ENCODE results near the gene RBP5.

RBP5 gene

DNA sequence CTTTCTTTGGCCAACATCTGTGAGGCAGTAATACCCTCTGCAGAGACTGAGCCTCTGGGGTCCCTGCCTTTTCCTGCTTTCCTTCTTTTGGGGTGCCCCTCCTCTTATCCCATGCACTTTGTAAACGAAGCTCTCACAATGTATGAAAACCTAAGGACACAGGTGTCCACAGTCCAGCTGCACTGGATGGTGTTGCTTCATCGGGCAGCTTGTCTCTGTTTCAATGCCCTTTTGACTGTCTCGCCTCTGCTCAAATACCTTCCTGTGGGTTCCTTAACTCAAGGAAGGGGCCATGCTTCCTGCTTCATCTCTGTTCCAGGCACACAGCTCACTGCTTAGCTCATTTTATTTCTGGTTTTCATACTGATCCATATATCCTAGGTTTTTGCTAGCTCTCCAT, 26.1 kb downstream of the RBP5 start:
- DNase-seq (ENCODE audit: low read depth in 1 of 2, low spot score in 1 of 2): no peak

DNA sequence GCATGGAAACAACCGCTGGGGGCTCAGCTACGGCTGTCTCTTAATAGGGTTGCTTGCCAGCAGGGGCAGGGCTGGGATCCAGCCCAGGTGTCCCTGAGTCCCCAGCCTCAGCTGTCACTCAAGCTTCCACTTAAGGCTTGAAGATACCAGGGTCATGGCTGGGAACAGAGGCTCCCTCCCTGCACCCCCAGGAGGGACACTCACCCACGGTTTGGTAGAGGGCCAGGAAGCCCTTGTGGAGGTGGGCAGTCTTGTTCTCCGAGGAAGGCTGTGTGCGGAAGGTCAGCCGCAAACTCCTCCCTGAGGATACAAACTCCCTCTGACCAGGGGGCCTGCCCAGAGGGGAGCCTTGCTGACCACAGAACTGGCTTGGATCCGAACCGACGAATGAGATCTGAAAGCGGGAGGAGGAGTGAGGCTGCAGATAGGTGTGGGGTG, 27.0 kb downstream of the RBP5 start:
- no peak for DNase-seq (ENCODE audit: low read depth in 1 of 2, low spot score in 1 of 2)

DNA sequence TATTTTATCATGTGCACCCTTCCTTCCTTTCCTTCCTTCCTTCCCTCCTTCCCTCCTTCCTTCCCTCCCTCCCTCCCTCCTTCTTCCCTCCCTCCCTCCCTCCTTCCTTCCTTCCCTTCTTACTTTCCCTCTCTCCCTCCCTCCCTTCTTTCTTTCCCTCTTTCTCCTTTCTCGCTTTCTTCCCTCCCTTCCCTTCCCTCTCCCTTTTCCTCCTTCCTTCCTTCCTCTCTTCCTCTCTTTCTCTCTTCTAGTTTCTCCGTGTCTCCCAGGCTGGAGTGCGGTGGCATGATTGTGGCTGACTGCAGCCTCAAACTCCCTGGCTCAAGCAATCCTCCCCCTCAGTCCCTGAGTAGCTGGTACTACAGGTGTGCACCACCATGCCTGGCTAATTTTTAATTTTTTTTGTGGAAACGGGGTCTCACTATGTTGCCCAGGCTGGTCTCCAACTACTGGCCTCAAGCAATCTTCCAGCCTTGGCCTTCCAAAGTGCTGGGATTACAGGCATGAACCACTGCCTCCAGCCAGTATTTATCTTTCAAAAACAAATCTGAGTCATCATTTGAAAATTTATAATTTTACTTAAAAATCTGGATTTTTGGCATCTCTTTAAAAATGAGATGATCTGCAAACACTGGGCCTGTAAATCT, 27.5 kb downstream of the RBP5 start:
- DNase-seq (ENCODE audit: low read depth in 1 of 2, low spot score in 1 of 2): no peak

DNA sequence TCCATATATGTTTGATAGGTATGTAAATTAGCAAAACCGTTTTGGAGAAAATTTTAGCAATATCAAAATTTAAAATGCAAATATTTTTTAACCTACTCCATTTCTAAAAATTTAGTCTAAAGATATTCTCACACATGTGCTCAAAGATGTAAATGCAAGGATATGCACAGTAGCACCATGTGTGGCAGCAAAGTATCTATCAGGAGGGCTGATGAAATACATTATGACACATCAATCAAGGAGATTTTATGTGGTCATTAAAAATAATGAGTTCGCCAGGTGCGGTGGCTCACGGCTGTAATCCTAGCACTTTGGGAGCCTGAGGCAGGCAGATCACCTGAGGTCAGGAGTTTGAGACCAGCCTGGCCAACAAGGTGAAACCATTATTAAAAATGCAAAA, 28.4 kb downstream of the RBP5 start:
- no peak for DNase-seq (ENCODE audit: low read depth in 1 of 2, low spot score in 1 of 2)

DNA sequence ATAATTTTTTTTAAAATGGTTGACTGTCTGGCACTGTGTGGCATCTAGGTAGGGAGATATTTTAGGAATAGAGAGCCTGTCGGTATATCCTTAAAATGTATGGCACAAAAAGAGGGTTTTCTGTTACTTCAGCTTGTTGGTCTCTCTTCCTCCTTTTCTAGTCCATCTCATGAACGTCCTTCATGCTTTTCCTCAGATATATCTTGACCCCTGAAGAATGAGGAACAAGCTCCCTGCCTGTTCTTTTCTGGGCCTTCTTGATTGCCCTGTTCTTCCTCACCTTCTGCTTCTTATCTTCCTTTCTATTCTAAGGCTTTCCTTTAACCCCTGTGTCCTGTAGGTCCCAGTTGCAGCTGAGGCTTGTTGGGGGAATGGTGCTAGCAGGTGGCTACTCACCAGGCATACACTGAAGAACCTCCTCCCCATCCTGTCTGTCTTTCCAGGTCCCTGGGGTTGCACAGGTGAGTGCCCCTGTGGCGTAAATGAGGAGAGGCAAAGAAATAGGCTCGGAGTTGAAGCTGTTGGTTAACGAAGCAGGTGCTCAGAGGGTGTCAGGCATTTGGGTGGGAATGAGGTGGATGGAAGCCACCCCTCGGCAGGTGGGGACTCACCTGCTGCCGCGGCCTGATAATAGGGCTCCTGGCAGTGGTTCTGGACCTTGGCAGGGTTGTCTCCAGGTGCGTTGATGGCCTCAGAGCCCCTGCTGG, 29.2 kb downstream of the RBP5 start:
- DNase-seq (ENCODE audit: low read depth in 1 of 2, low spot score in 1 of 2): no peak

DNA sequence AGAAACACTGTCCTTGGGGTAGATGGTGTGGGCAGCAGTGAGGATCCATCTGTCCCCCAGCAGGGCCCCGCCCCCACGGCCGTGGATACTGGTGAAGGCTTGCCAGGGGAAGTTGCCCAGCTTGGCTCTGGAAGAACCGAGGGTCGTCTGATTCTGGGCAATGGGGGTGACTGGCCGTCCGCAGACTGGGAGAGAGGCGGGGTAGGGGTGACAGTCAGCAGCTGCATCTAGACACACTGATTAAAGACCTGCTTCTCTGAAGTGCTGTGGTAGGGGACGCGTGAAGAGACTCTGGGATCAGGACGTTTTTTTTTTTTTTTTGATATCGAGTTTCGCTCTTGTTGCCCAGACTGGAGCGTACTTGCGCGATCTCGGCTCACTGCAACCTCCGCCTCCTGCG, 31.7 kb downstream of the RBP5 start:
- DNase-seq (ENCODE audit: low read depth in 1 of 2, low spot score in 1 of 2): no peak

DNA sequence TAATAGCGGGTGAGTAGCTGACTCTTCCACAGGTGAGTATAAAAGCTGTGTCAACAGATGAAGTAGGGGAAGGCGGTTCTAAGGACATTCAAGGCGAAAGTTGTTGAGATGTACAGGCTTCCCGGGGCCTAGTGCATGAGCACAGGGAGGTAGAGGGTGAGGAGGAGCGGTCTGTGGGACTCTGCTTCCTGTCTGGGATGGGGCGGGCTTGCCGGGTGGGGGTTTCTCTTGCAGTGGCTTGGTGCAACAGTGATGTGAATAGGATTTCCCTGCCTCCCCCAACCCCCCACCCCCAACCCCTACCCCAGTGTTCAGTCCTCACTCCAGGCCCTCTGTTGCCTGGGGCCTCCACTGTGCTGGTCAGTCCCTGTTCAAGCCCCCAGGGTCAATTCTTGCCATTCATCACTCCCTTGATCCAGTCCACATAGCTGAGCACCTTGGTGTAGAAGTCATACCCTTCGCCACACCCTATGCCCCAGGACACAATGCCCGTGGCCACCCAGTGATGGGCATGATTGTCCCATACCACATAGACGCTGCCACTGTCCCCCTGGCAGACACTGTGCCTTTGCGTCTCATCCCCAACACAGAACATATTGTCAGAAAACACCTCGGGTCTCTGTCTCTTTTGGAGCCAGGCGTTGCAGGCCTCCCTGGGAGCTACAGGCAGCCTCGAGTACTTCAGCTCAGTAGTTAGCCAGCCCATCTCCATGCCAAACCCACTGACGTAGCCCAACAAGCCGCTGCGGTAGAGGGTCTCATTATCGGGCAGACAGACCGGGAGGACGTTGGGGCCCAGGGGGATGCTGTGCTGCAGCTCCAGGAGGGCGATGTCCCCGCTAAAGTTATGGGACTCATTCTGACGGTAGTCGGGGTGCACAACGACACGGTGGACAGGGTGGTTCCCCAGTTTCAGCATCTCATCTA, 32.4 kb downstream of the RBP5 start:
- DNase-seq (ENCODE audit: low read depth in 1 of 2, low spot score in 1 of 2): no peak

DNA sequence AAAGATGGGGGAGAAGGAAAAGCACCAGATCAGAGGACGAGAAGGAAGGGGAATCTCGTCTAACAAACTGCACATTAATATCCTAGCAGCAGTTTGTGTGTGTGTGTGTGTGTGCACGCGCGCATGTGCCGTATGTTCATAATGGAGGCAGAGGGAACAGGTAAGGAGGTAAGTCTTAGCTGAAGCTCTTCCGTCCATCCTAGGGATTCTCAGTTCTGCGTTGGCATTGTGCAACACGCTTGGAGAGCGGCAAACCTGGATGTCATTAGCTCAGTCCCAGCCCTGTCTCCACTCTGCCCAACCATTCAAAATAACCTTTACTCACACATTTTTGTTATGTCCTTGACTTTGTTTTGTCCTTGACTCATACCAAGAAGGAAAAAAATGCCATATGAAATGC, 34.8 kb downstream of the RBP5 start:
- no peak for DNase-seq (ENCODE audit: low read depth in 1 of 2, low spot score in 1 of 2)

DNA sequence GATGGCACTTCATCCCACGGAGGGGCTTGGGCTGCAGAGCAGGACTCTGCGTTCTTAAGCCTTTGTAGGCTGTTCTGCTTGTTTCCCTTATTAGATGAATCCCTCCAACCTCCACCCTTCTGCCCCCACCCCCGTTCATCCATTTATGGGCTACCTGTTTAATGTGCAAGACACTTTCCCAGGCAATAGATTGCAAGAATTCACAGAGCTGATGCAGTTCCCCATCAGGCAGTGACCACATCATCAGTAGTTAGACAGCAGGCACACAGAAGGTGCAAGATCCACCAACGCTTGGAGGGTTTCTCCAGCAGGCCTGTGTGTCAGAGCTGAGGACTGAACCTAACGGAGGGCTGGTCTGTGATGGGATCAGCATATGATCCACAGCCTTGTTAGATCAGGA, 35.2 kb downstream of the RBP5 start:
- no peak for DNase-seq (ENCODE audit: low read depth in 1 of 2, low spot score in 1 of 2)

DNA sequence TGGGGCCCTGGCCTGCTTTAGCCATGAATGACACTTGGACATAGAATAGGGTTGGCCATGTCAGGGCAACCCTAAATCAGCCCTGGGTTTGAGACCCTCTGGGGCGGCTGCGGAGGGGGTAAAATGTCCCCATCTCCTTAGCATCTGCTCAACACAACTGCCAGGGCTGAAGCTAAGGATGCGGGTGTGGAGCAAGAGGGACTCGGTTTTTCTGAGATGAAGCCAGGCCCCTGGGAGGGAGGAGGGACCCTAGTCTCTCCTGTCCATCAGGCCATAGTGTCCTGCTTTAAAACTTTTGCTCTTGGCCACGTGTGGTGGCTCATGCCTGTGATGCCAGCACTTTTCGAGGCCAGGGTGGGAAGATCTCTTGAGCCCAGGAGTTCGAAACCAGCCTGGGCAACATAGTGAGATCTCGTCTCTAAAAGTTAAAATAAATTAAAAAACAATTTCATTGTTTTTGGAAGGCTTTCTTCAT, 35.7 kb downstream of the RBP5 start:
- no peak for DNase-seq (ENCODE audit: low read depth in 1 of 2, low spot score in 1 of 2)

DNA sequence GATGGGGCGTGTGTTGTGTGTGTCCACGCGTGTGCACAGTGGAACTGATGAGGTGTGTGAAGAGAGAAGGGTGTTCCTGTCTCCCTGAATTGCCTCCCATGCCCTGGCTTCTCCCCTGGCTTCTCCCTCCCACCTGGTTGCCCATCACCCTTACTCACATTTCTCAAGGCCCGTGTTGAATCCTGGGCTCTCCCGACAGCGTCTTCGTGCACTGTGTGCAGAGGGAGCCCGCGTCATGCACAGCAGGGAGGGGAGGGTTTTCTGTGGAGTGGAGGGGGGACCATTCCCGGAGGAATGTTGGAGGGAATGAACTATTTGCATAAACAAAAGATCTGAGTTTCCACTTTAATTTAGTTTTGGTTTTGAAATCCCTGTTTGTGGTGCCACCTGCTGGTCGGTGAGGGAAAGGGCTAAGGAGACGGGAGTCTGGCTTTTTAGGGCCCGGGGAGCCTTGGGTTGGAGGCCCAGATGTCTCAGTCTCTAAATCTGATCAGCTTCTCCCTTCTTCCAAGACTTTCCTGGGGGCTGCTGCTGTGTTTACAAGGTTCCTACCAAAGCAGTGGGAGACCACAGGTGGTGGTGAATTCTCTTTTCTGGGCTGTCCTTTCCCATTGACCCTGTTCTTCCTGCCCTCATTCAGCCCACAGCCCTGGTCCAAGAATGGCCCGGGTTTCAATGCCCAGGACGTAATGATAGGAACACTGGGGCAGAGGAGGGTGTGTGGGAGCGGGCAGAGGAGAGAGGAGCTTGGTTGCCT, 36.3 kb downstream of the RBP5 start, which contains the start of gene C1R:
Gene C1R, minus strand, starts transcription at position 217 of the 757 bp plus-strand sequence. Its CDS starts 57 bp downstream, at position 160.
- DNase-seq (ENCODE audit: low read depth in 1 of 2, low spot score in 1 of 2): peak; percentile 38 to 54

DNA sequence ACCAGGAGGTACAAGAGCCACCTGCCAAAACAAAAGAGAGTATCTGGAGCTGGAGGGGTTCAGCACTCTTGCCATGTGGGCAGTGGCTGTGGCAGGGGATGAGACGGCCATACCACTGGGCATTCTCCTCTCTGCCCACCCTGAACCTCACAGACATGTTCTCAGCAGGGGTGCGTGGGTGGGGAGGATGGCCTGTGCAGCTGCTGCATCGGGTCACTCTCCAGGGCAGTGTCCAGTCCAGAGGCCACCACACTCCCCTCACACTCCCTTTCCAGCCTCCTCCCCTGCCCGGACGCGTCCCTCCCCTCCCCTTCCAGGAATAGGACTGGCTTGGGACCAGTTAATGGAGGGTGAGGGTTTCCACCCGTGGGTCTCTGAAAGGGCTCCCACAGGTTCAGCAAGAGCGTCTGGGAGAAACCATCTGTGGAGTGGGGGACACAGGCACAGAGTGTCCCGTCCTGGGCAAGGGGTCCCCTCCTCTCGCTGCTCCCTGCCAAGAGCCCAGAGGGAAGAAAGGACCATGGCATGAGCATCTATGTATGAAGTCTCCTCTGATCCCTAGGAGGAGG, 36.9 kb downstream of the RBP5 start:
- DNase-seq (ENCODE audit: low read depth in 1 of 2, low spot score in 1 of 2): no peak

DNA sequence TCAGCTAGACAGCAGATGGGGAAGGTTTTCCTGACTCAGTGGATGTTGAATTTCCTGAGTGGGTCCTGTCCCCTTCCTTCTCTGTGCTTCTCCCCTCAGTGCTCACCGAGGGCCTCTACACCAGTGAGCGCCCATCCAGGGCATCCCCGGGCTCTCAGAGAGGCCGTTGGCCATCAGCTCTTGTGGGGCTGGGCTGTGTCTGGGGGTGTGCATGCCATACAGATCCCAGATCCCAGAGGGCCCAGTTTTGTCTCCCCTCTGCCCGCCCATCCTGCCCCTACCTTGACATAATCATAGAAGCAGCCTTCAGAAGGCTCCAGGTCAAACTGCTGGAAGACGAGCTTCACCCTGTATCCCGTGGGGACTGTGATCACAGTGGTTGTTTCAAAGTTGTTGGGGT, 37.5 kb downstream of the RBP5 start:
- no peak for DNase-seq (ENCODE audit: low read depth in 1 of 2, low spot score in 1 of 2)

DNA sequence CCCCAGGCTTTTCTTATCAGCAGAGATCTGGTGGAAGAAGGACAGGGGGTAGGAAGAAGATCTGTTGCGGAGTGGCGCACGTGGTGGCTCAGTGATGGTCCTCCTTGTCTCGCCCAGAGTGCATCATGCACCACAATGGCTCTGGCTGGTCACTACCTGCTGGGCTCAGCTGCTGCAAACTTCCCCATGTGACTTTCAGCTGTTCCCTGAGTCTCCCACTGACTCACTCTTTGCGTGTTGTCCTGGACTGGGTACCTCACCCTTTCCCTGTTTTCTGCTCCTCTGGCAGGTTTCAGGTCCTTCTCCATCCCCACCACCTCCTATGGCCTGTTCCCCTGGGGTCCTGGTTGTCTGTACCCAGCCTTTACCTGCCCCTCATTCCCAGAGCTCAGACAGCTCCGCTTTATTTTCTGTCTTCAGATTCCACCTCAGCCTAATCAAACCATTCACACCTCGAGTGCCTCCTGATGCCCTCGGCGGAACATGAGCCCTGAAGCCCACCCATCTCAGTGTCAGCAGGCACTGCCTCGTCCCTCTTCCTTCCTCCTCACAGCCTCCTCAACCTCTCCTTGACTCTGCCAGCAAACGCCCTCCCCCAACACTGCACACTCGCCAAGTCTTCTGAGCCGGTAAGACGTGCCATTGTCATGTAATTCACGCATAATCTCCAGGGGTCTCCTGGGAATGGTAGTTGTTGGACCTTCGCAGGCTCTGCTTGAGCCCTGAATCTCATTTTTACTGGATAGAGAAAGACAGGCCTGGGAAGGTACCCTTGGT, 38.3 kb downstream of the RBP5 start:
- no peak for DNase-seq (ENCODE audit: low read depth in 1 of 2, low spot score in 1 of 2)

DNA sequence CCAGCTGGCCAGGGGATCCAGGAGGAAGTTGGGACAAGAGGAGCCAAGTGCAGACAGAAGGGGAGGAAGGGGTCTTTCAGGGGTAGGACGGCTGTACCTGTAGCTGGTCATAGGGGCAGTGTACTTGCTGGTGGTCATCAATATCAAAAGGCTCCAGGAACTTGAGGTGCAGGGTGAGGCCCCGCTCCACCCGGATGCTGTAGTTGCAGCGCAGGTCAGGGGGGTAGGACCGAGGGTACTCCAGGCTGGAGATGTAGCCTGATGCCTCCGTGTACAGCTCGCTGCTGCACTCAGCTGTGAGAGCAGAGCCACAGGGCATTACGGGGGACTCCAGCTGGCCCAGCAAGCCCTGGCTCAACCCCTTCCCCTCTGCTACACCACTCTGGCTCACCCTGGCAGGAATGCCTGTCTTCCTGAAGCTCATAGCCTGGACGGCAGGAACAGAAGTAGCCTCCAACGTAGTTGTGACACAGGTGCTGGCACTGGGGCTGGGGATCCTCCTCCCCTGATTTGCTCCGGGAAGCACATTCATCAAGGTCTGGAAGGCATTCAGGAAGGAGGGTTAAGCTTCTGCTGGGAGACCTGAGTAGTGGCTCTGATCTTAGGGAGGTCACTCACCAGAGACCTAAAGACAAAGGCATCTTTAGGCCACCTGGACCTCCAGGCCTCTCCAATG, 39.4 kb downstream of the RBP5 start:
- no peak for DNase-seq (ENCODE audit: low read depth in 1 of 2, low spot score in 1 of 2)

DNA sequence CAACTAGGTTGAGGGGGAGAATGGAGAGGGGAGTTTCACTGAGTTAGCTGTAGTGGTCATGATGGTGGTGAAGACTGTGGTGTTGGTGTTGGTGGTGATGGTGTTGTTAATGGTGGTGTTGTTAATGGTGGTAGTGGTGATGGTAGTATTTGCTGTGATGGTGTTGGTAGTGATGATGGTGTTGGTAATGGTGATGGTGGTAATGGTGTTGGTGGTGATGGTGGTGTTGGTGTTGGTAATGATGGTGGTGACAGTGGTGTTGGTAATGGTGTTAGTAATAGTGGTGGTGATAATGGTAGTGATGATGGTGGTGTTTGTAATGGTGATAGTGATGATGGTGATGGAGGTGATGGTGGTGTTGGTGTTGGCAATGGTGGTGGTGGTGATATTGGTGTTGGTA, 45.6 kb downstream of the RBP5 start:
- no peak for DNase-seq (ENCODE audit: low read depth in 1 of 2, low spot score in 1 of 2)

DNA sequence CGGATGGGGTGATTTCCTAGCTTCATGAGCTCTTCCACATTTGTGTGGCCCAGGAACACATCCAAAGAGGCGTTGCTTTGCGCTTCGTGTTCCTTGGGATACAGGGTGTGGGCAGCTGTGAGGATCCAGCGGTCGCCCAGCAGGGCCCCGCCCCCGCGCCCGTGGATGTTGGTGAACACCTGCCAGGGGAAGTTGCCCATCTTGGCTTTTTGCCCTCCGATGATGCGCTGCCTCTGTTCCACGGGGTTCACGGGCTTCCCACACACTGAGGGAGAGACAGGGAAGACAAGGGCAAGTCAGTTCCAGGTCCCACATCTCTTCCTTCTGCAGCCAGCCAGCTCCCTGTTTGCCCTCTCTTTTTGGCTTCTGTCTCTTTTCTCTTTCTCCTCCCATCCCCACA, 47.7 kb downstream of the RBP5 start:
- no peak for DNase-seq (ENCODE audit: low read depth in 1 of 2, low spot score in 1 of 2)

DNA sequence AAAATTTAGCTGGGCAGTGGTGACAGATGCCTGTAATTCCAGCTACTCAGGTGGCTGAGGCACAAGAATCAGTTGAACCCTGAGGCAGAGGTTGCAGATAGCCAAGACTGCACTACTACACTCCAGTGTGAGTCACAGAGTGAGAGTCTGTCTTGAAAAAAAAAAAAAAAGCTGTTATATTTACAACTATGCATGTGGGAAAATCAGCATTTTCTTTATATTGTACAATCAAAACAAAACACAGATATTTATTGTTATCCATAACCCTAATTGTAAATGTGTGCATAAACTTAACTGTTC, 48.9 kb downstream of the RBP5 start:
- DNase-seq (ENCODE audit: low read depth in 1 of 2, low spot score in 1 of 2): no peak

DNA sequence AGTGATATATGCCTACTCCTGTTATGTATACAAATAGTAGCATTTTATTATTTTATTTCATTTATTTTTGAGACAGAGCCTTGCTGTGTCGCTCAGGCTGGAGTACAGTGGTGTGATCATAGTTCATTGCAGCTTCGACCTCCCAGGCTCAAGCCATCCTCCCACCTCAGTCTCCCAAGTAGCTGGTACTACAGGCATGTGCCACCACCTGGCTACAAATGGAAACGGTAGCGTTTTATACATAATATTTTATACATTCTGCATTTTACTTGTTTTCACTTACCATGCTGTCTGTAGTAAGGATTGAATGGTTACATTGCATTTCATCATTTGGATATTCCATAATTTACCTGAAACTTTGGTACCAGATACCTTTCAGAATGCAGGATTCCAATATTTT, 50.5 kb downstream of the RBP5 start:
- DNase-seq (ENCODE audit: low read depth in 1 of 2, low spot score in 1 of 2): no peak

DNA sequence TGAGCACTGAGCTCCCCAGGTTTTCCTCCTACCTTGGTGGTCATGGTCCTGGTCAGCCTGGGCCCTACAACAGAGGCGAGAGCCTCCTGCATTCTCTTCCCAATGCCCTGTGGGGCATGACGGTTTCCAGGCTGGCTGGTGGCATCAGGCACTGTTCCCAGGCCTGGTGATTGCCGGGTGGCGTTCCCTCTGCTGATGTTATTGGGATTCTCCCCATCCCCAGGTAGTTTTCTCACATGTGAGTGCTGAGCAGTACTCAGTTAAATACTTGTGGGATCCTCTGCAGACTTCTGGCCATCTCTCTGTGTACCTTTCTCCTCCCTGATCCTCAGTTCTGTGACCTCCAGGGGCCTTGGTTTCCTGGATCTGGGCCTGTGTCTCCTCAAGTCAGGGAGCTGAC, 52.2 kb downstream of the RBP5 start:
- DNase-seq (ENCODE audit: low read depth in 1 of 2, low spot score in 1 of 2): no peak
